PC-3 (cell line): ENCODE measurements around the gene IL24.

ENCODE experiments used
- EZH2 ChIP-seq: fragments of 300-600 bp; sonication (generic); IDR thresholded peaks from one replicate; pipeline ENCODE4 v1.6.1; 2017; ENCODE audit warnings: antibody characterized with exemption, mild to moderate bottlenecking, low read length; ENCODE audit not compliant: unreplicated experiment
- EZH2phosphoT487 ChIP-seq: fragments of 300-600 bp; sonication (generic); IDR thresholded peaks from 2 replicates; pipeline ENCODE4 v1.6.1; 2018; ENCODE audit warnings: mild to moderate bottlenecking, antibody characterized with exemption, low read length, borderline replicate concordance
- TF ChIP-seq, protein P1 (sequence below): fragments of 300-600 bp; sonication (generic); conservative IDR thresholded peaks from 2 replicates; pipeline ENCODE4 v1.5.1; 2017; ENCODE audit warnings: antibody characterized with exemption, low read depth, mild to moderate bottlenecking, low read length

DNA sequence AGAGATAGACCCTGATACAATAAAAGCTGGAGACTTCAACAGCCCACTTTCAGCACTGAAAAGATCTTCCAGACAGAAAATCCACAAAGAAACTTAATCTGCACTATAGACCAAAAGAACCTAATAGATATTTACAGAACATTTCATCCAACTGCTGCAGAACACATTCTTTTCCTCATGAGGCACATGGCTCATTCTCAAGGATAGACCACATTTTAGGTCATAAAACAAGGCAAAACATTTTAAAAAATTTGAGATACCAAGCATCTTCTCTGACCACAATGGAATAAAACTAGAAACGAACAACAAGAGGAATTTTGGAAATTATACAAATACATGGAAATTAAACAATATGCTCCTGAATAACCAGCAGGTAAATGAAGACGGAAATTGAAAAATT is 46.8 kb upstream of the IL24 start:
- TF ChIP-seq, protein P1, sequence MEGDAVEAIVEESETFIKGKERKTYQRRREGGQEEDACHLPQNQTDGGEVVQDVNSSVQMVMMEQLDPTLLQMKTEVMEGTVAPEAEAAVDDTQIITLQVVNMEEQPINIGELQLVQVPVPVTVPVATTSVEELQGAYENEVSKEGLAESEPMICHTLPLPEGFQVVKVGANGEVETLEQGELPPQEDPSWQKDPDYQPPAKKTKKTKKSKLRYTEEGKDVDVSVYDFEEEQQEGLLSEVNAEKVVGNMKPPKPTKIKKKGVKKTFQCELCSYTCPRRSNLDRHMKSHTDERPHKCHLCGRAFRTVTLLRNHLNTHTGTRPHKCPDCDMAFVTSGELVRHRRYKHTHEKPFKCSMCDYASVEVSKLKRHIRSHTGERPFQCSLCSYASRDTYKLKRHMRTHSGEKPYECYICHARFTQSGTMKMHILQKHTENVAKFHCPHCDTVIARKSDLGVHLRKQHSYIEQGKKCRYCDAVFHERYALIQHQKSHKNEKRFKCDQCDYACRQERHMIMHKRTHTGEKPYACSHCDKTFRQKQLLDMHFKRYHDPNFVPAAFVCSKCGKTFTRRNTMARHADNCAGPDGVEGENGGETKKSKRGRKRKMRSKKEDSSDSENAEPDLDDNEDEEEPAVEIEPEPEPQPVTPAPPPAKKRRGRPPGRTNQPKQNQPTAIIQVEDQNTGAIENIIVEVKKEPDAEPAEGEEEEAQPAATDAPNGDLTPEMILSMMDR = no peak
- TF ChIP-seq EZH2phosphoT487 (no peak), EZH2 (no peak)
